ENCODE data around the gene MTCL1.
"Not testable (repeated sequence)": the region's sequence is repeated elsewhere in the genome, so short reads cannot be mapped to it uniquely, and the experiment has no call there.

Gene MTCL1

DNA sequence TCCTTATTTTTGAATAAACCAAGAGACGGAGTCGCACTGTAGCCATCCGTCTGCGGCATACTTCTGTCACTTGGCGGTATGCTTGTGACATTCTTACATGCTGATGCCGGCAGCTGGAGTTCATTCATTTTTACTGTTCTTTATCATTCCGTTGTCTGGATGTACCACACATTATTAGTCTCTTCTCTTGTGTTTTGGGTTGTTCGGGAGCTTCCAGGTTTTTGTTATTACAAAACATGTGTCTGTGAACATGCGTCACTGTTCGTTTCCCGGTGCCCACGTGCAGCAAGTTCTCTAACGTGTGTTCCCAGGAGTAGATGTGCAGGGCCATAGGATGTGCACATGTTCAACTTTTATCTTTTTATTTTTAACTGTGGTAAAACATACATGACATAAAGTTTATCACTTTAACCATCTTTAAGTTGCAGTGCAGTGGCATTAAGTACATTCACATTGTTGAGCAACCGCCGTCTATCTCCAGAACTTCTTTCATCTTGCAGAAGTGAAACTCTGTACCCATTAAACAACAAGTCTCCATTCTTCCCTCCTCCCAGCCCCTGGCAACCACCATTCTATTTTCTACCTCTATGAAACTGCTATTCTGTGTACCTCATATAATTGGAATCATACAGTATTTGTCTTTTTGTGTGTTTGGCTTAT lies 40.1 kb downstream of the MTCL1 start:
- no peak for DNase-seq

DNA sequence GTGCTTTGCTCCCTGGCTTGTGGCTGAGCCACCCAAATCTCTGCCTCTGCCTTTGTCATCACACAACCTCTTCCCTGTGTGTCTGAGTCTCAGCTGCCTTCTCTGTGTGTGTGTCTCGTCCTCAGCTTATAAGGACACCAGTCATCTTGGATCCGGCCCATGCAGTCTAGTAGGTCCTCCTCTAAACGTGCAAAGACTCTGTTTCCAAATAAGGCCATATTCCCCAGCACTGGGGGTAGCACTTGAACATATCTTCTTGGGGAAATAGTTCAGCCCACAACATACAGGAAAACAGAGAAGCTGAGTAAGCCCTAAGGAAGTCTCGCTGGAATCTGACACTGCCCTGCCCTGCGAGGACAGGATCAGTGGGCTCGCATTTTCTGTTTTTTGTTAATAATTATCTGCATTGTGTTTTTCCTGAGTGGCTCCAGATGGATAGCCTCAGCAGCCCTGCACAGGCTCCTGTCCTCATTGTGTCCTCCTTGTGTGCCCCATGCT lies 42.1 kb downstream of the MTCL1 start:
- no peak for DNase-seq

DNA sequence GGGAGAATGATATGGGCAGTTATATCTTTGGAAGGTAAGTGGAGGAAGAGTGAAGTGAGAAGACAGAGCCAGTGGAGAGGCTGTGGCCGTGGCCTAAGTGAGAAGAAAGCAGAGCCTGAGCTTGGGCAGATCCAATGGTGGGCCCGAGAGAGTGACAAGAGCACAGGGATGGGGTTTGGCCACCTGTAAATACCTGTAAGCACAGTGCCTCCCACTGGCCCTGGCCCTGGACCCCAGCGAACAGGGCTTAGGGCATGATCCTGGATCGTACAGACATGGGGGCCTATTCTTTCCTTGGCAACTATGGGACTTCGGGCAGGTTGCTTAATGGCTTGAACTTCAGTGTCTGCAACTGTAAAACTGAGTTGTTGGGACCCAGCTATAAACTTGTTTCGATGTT lies 44.1 kb downstream of the MTCL1 start:
- no peak for DNase-seq

DNA sequence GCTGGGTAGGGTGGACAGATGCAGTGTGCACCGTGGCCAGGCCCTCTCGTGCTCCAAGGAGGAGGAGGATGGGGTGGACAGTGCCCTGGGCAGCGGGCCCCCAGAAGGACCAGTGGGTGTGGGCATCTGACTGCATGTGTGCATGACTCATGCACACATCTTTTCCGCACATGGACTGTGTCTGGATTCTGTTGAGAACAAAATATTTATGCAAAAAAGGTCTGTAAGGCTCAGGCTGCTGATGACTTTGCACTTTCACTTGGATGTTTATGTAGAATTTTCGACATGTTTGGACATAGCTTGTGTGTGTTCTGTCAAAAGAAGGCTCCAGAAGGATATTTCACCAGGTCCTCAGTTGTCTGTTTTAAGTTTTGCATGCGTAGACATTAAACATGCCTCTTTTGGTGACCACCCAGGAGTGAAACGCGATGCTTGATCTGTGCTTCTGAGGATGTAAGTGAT lies 45.6 kb downstream of the MTCL1 start:
- no peak for DNase-seq

DNA sequence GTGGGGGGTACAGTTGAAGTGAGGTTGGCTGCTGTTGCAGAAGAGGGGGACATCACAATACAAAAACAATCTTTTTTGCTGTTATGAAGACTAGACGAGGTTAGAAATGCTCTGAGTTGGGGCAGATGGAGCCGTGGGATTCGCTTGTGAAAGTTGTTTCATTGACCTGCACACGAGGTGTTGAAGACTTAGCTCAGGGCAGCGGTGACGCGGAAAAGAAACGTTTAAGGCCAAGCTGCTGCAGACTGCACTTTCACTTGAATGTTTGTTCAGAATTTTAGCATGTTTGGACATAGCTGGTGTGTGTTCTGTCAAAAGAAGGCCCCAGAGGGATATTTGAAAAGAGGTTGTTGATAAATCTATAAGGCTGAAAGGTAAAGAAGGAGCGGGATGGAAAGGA lies 46.3 kb downstream of the MTCL1 start:
- DNase-seq, result no peak

DNA sequence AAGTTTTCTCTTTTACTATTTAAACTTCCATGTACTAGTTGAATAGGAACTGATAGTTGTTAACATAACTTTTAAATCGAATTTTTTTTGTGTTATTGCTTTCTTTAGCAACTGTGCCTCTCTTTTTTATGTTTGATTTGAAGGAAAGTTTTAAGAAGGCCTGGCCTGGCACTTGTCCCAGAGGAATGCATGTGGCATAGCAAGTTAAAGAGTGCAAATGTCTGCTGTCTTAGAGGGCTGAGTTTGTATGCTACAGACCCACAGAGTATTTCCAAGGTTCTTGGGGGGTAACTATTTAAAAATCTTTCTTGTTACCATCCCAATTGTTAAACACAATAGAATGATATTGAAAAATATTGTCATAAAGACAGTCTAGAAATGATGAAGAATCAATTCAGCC lies 47.0 kb downstream of the MTCL1 start:
- no peak for DNase-seq

DNA sequence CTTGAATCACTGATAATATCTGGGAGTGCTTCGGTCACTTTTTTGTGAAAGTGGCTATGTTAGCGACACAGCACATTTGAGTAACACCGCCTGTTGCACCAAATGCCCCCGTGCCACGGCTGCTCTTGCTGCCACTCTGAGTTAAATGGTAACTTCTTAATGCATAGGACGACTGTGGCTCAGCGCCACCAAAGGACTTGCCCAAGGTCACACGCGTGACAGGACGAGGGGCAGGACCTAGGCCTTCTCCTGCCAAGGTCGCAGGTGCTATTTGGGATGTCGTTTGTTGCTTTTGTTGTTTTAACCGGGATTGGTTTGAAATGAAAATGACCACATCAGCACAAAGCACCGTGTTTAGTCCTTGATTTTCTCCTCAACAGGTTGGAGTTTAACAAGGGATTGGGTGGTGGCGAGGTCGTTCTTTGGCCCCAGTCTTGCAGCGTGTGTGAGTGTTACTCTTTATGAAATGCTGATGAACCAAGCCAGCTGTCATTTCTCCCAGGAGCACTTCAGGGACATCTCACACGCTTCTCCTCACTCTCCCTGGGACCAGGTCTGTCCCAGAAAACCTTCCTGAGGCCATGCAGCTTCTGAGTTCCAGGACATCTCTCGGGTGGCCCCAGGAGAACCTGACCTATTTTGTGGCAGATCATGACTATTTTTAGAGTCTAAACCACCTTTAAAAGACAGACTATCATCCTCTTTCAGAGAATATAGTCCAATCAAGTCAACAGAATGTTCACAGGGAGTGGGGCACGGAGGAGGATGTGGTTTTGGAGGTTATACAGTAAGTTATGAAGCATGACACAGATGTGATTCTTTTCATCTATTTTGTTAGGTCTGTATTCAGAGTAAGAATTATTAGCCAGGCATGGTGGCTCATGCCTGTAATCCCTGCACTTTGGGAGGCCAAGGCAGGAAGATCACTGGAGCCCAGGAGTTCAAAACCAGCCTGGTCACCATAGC lies 49.9 kb downstream of the MTCL1 start:
- DNase-seq, result no peak

DNA sequence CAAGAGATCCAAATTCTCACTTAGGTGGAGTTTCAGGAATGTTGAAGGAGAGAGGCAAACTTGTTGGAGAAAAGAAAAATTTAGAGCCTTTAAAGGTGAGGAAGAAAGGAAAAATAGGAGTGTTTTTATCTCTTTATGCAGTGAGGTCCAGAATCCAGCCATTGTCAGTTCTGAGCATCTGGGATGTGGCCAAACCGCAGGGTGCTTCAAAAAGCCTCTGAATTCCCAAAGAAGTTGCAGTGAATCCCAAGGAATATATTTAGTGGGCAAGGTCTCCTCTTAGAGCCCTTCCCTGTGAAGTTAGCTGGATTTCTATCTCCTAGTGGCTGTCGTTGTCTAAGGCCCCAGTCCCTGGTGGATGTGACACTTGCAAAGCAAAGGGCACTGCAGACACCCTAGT lies 51.2 kb downstream of the MTCL1 start:
- no peak for DNase-seq

DNA sequence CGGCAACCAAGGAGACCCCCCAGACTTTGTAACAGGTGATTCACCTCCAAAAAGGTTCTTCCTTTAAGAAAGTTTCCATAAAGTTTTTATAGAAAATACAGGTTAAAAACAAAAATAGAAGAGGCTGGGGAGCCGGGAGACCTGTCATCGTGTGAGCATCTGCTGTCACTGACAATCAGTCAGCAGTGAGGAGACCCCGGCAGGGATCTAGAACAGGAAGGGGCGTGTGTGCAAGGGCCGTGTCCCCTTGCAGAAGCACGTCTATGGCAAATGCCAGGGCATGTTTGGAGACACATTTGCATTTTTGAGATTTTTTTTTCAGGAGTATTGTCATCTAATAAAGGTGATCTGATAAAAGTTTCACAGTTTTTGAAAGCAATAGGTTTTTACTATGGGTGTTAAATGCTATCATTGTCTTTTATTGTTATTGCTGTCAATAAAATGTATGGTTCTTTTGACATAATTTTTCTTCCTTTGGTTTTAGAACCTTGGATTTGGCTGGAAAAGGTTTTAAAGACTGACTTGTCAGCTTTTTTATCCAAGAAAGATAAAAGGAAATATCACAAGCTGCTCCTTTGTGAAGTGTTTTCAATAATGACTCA lies 52.1 kb downstream of the MTCL1 start:
- no peak for DNase-seq

DNA sequence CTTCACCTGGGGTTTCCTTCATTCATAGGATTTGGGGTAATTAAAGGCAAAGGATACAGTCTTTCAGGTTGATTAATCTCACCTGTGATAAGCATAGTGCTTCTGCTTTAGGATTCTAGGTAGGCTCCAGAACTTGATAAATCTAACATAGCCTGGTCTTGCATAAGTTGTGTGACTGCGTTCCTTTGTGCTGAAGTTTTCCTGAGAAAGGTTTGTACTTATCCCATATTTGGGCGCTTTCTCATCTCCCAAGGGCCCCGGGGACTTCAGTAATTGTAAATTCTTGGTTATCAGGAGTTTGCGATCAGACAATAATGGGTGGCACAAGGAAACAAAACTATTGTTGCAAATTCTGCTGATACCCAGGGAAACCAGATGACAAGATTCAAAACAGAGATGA lies 53.1 kb downstream of the MTCL1 start:
- DNase-seq, result no peak

DNA sequence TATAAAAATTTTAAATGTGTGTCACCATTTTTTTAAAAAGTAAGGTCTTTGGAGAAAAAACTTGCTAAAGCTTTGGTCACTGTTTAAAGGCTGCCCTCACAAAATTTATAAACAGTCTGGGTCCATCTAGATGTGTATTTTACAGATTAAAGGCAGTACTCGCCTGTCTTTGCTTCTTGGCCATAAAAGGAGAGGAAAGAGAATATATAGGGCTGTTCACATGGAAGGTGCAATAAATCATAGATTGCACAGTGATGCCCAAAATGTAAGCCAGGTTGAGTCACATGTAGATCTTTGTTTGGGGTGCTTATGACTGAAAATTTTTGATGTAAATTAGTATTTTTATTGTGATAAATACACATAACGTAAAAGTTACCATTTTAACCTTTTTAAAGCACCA lies 55.6 kb downstream of the MTCL1 start:
- no peak for DNase-seq

DNA sequence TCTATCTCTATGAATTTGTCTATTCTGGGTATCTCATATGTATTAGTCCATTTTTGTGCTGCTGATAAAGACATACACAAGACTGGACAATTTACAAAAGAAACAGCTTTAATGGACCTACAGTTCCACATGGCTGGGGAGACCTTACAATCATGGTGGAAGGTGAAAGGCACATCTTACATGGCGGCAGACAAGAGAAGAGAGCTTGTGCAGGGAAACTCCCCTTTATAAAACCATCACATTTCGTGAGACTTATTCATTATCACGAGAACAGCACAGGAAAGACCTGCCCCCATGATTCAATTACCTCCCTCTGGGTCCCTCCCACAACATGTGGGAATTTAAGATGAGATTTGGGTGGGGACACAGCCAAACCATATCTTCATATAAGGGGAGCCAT lies 56.2 kb downstream of the MTCL1 start:
- not testable (repeated sequence) for DNase-seq

DNA sequence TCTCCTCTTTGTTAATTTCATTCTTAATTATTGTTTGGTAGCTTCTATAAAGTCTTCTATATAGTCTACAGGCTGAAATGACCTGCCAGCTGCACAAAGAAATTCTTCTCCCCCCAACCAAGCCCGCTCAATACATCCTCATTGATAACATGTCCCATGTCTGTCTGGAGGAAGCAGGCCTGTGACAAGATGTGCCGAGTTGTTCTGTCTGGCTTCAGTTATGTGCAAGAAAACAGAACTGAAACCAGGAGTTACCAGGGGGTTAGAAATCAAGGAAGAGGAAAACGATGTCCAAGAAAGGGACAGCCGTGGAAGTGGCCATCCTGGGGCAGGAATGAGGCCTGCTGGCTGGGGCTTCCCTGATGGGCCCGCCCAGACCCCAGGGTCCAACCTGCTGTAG lies 57.6 kb downstream of the MTCL1 start:
- no peak for DNase-seq

DNA sequence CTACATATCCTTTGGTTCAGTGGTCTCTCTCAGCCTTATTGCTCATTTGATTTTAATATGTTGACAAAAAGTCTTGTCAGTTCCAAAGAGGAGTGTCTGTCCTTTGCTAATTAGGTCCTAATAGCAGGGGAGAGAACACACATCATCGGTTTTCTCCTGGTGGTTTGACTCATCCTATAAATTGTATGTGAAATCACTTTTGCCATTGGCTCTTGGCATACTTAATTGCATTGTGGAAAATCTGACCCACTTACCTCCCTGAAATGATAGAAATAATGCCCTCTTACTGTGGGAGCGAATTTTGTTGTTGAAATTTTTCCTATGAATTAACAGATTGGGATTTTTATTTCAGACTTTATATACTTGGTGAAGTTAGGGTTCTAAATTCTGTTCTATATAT lies 58.3 kb downstream of the MTCL1 start:
- DNase-seq, result no peak

DNA sequence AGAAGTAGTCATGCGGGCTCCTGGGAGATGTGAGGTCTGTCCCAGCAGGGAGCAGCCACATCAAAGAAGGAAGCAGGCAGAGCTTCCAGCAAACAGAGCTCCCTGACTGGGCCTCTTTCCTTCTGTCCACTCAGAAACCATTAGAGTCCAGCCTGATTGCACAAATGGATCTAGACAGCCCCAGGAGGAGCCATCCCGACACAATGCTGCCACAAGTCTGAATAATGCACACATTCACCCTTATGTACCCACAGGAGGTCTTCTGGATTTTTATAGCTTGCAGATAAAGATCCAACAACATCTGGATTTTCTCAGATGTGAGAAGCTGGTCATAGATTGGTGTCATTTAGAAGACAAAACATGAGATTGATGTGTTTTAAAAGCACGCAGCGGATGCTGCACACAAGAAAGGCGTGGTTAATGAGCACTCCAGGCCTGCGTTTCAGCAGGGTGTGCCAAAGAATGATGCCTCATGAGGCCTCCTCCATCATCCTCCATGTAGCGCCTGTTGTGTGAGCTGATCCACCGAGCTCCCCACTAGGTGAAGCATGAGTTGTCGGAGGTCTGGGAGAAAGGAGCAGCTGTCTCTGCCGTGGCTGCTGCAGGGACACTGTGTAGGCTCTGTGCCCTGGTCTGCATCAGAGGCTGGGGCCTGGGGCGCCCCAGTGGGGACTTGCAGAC lies 60.6 kb downstream of the MTCL1 start:
- no peak for DNase-seq

DNA sequence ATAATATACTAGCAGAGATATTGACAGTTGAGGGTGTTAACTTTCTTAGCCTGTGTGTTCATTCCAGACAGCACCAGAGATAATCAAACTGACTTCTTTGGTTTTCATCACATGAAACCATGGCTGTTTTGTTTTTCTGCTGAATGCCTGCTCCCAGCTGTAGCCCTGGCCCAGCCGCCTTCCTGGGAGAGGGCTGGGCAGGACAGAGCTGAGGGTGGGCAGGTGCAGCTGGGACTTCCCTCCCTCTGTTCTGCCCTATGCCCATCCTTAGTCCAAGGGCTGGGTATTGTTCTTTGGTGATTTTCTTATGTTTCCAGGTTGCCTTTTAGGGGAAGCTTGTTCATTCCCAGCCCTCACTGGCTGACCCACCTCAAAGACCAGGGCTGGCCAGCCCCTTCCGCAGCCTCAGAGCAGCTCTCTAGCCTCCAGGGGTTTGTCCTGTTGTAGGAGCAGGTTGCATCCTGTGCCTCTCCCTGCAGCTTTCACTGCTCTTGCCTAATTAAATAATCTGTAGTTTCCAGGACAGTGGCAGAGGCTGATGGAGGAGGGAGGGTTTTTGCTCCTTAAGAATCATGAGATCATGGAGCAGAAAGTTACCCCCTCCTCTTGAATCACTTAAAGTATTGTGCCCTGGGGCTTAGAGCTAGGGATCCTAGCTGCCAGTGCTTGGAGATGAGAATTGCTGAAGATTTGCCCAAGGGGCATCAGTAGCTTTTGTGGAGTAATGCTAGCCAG lies 61.4 kb downstream of the MTCL1 start:
- DNase-seq, result no peak

DNA sequence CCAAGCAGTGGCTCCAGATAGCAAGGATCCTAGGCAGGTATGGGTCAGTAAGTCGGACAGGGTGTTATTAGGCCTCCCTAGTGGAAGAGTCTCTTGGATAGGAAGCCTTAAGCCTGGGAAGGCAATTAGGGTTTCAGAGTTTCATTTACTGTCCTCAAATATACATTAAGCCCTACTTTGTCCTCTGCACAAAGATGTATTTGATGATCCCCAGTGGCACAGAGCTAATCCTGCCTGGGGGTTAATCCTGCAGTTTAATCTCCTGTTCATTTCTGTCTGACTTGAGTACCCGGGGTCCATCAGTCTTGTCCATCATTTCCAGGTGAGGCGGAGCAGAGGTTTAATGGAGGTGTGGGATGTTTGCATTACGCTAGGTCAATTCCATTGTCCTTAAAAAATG lies 62.0 kb downstream of the MTCL1 start:
- no peak for DNase-seq

DNA sequence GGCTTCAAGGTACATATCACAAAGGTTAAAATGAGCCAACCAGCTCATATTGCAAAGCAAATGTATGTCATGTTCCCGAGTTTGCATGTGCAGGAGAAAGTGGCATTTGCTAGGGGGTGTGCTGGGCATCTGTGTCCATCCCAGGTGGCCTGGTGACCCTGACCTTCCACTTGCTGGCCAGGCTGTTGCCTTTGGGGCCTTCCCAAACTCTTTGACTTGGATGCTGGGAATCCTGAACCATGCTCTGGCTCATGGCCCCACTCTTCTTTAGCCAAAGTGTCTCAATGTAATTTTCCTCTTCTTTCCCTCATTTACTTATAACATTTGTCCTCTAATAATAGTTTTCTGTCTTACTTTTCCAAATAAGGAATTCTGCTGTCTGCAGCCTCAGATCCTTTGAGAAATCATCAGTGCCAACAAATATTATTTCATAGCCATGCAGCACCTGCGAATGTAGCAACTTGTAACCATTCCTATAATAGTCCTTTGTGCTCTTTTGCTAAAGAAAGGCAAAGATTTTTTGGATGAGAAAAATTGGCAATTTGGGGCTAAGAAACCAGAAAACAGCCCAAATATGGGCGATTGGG lies 64.2 kb downstream of the MTCL1 start:
- DNase-seq, result no peak

DNA sequence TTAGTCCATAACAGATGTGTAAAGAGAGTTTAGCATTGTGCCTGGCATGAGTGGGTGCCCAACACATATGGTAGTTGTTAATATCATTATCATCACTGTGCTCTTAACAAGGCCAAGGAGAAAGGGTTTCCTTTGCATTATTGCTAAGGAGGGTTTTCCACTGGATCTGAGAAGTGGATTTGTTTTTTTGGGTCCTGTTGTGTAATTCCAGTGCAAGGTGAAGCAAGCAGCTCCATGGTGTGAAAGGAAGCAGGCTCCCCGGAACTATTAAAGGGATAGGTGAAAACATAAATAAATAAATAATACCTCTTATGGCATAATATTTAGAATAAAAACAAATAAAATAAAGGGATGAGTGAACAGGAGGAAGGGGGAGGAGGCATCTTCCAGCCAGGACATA lies 65.3 kb downstream of the MTCL1 start:
- DNase-seq, result no peak

DNA sequence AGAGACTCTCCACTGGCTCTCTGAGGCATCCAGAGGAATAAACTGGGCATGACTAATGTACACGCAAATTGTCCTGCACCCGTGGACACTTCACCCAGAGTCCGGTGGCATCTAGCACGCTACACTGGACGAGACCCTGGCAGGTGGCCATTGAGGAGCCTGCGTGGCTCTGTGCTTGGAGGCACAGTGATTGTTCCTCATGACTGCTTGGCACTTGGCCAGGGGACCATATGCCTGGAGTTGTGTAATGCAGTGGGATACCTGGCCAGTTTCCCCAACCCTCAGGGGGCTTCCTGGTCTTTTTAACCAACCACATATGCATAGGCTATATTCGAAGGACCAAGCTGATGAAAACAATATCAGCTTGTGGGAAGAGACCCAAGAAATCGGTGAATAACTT lies 66.6 kb downstream of the MTCL1 start:
- DNase-seq, result no peak

DNA sequence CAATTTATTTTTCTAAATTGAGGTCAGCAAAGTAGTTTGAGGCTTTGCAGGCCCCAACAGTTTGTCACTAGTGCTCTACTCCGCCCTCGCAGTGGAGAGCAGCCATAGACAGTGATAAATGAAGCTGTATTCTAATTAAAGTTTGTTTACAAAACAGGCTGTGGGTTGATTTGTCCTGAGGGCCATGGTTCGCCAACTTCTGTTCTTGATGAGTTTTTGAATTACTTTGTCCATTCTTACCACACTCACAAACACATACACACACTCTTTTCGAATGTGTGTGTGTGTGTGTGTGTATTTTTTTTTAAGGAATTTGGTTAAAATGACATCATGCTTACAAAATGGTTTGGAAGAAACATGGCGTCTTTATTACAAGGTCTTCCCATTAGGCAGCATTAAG lies 68.6 kb downstream of the MTCL1 start:
- DNase-seq, result no peak
